Peyer's patch (tissue), 4 donors: ENCODE data around the gene AGMO.

Experiments
- POLR2A ChIP-seq, 2 donors: fragments of 450-650 bp; IDR thresholded peaks; one replicate each; pipeline ENCODE4 v1.5.1; 2017; ENCODE audit warnings: antibody characterized with exemption in 2 of 2, mild to moderate bottlenecking in 2 of 2, moderate library complexity in 2 of 2
- TF ChIP-seq, protein P1 (sequence below), 6 experiments: fragments of 450-650 bp in 4 of 6; fragments of 200-600 bp in 2 of 6; sonication (generic) in 1 of 6; IDR thresholded peaks; one replicate each; pipeline ENCODE4 v1.5.1; 2017 to 2019; ENCODE audit warnings: antibody characterized with exemption in 6 of 6, mild to moderate bottlenecking in 3 of 6, moderate library complexity in 1 of 6

- TF ChIP-seq, protein P1, sequence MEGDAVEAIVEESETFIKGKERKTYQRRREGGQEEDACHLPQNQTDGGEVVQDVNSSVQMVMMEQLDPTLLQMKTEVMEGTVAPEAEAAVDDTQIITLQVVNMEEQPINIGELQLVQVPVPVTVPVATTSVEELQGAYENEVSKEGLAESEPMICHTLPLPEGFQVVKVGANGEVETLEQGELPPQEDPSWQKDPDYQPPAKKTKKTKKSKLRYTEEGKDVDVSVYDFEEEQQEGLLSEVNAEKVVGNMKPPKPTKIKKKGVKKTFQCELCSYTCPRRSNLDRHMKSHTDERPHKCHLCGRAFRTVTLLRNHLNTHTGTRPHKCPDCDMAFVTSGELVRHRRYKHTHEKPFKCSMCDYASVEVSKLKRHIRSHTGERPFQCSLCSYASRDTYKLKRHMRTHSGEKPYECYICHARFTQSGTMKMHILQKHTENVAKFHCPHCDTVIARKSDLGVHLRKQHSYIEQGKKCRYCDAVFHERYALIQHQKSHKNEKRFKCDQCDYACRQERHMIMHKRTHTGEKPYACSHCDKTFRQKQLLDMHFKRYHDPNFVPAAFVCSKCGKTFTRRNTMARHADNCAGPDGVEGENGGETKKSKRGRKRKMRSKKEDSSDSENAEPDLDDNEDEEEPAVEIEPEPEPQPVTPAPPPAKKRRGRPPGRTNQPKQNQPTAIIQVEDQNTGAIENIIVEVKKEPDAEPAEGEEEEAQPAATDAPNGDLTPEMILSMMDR (IDR thresholded peaks at IDR 0.05) = no peak
- TF ChIP-seq POLR2A (IDR thresholded peaks at IDR 0.05) = no peak
Measured at GRCh38 chr7:15489383-15489782, 72.4 kb downstream of the AGMO start.
